H1 (cell line): ENCODE data around the gene TXNIP. TPM values are rescaled to one million over a fixed set of nuclear protein-coding genes. Genes with fewer than 3 reads are reported as not detected.
A peak's percentile ranks its signal among the peaks of the same experiment; 100 is the strongest.

Experiments
- ATF2 ChIP-seq: IDR thresholded peaks from 2 replicates; pipeline ENCODE4 v1.6.1; 2012; ENCODE audit warnings: low read length, inconsistent platforms
- CBX5 ChIP-seq: fragments of 300-800, 300-1000 bp; sonication (generic); IDR thresholded peaks from 2 replicates; pipeline ENCODE4 v1.7.1; 2016; ENCODE audit warnings: antibody characterized with exemption, low read length, low read depth
- CBX8 ChIP-seq: fragments of 300-800, 300-1000 bp; sonication (generic); IDR thresholded peaks from 2 replicates; pipeline ENCODE4 v1.7.1; 2016; ENCODE audit warnings: low read depth, low read length, borderline replicate concordance
- EZH2 ChIP-seq: fragments of 200-600 bp; sonication (generic); IDR thresholded peaks from 2 replicates; pipeline ENCODE4 v1.7.1; 2012; ENCODE audit warnings: low read depth, mild to moderate bottlenecking, moderate library complexity, low read length, inconsistent platforms; ENCODE audit not compliant: severe bottlenecking
- FOSL1 ChIP-seq: IDR thresholded peaks from 2 replicates; pipeline ENCODE4 v1.6.1; 2011; ENCODE audit warnings: mild to moderate bottlenecking, low read depth, low read length, moderate library complexity; ENCODE audit not compliant: insufficient read depth
- HDAC6 ChIP-seq: IDR thresholded peaks from one replicate; pipeline ENCODE4 v1.7.1; 2012; ENCODE audit warnings: low read depth, mild to moderate bottlenecking, inconsistent platforms, low read length, moderate library complexity
- KDM5A ChIP-seq: fragments of 200-600 bp; IDR thresholded peaks from 2 replicates; pipeline ENCODE4 v1.7.1; 2012; ENCODE audit warnings: mild to moderate bottlenecking, low read length, inconsistent platforms, mixed read lengths
- MAFK ChIP-seq: IDR thresholded peaks from 2 replicates; pipeline ENCODE4 v1.6.1; 2012; ENCODE audit warnings: low read depth, mild to moderate bottlenecking, improper control_type of control experiment, low read length
- NANOG ChIP-seq: IDR thresholded peaks from 2 replicates; pipeline ENCODE4 v1.6.1; 2011; ENCODE audit warnings: low read length, low read depth, mild to moderate bottlenecking, inconsistent platforms; ENCODE audit not compliant: insufficient read depth, poor library complexity, severe bottlenecking
- POU5F1 ChIP-seq: IDR thresholded peaks from 2 replicates; pipeline ENCODE4 v1.6.1; 2011; ENCODE audit warnings: low read depth, mild to moderate bottlenecking, low read length, moderate library complexity
- RAD21 ChIP-seq, 2 experiments: IDR thresholded peaks in 1 of 2; conservative IDR thresholded peaks in 1 of 2; 2 replicates each; pipeline ENCODE4 v1.6.1; 2011; ENCODE audit warnings: low read depth in 2 of 2, low read length in 2 of 2, improper control_type of control experiment in 1 of 2, inconsistent platforms in 1 of 2, mild to moderate bottlenecking in 1 of 2, moderate library complexity in 1 of 2
- RFX5 ChIP-seq: IDR thresholded peaks from 2 replicates; pipeline ENCODE4 v1.6.1; 2011; ENCODE audit warnings: low read depth, low read length, improper control_type of control experiment, borderline replicate concordance
- RXRA ChIP-seq: IDR thresholded peaks from 2 replicates; pipeline ENCODE4 v1.6.1; 2011; ENCODE audit warnings: low read depth, mild to moderate bottlenecking, low read length, moderate library complexity; ENCODE audit not compliant: insufficient read depth
- SIN3A ChIP-seq, 2 experiments: IDR thresholded peaks in 1 of 2; conservative IDR thresholded peaks in 1 of 2; 2 replicates each; pipeline ENCODE4 v1.6.1; 2011 to 2012; ENCODE audit warnings: low read length in 2 of 2, improper control_type of control experiment in 1 of 2, low read depth in 1 of 2, mild to moderate bottlenecking in 1 of 2
- SUZ12 ChIP-seq: fragments of 200-600 bp; sonication (generic); IDR thresholded peaks from 2 replicates; pipeline ENCODE4 v1.6.1; 2012; ENCODE audit warnings: mild to moderate bottlenecking, inconsistent platforms, low read length, moderate library complexity, mixed read lengths
- TAF1 ChIP-seq: IDR thresholded peaks from 2 replicates; pipeline ENCODE4 v1.6.1; 2011; ENCODE audit warnings: mild to moderate bottlenecking, low read depth, low read length
- TBP ChIP-seq: IDR thresholded peaks from 2 replicates; pipeline ENCODE4 v1.6.1; 2011; ENCODE audit warnings: low read depth, low read length, improper control_type of control experiment
- TCF12 ChIP-seq: IDR thresholded peaks from 2 replicates; pipeline ENCODE4 v1.6.1; 2011; ENCODE audit warnings: low read depth, mild to moderate bottlenecking, low read length
- polyA plus RNA-seq, 7 experiments: library from polyadenylated mRNA; depleted of rRNA in 3 of 7; stranded (reverse) in 5 of 7; unstranded in 2 of 7; fragments of >200 nt in 5 of 7; fragments of 200-250 nt in 2 of 7; gene quantifications; 1 replicate in 5 of 7; 2 replicates in 1 of 7; 4 replicates in 1 of 7; pipeline versions ENCODE4 v1.2.1 to v1.2.3, GENCODE V29; 2011 to 2013; ENCODE audit warnings: missing spikeins in 2 of 7, mixed read lengths in 2 of 7
- total RNA-seq: library from RNA; stranded (reverse); fragmentation: NEBNext Ultra II Directional; extraction: Animal tissue kit (Norgen Biotek cat#: 25700); gene quantifications from 2 replicates; pipeline ENCODE4 v1.2.1, GENCODE V29; 2021
- TF ChIP-seq, protein P1 (sequence below), 3 experiments: IDR thresholded peaks; 1 replicate in 2 of 3; 2 replicates in 1 of 3; pipeline versions ENCODE4 v1.5.1 to v1.6.1; 2011; ENCODE audit warnings: low read length in 3 of 3, mild to moderate bottlenecking in 3 of 3, inconsistent platforms in 2 of 3, low read depth in 1 of 3, moderate library complexity in 1 of 3; ENCODE audit not compliant: insufficient read depth in 1 of 3; ENCODE audit errors: control extremely low read depth in 1 of 3

TXNIP gene
- total and polyA plus RNA-seq, 2 of the 8 experiments (the other 6 are each of a cell fraction or from before 2014, with no cell fraction given) = 12.3 to 56.8 TPM

DNA sequence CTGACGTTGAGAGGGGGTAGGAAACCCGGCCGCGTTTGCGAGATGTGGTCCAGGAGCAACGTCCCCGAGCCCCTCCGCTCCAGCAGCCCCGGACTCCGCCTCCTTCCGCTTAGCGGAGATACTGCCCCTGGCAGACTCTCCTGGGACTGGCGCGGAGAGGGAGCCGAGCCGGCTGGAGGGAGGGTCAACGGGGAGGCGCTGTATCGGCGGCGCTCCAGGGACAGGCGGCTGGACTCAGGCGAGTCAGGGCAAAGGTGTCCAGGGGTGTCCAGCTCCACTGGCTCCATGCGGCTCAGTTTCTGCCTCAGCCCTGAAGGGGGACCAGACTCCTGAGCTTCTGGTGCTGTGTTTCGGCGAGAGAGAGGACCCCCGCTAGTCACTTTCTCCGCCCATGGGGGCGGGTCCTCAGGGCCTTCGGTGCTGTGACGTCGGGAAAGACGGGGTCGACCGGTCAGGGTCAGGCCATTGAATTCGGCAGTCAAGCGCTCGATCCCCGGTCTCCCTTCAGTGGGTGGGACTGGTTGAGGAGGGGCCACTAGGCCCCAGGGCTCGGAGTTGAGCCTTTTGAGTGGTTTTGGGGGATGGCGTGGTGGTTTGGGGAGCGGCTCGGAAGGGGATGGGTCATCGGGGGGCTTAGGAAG, 35.8 kb downstream of the TXNIP start (continued):
- no peak for TF ChIP-seq TCF12
- no peak for TF ChIP-seq KDM5A
- TF ChIP-seq FOSL1 = no peak
- no peak for TF ChIP-seq ATF2
- no peak for TF ChIP-seq RFX5
- TF ChIP-seq POU5F1 = no peak
- TF ChIP-seq EZH2 = no peak
- TF ChIP-seq SUZ12 = no peak
- TF ChIP-seq HDAC6 = no peak
- no peak for TF ChIP-seq CBX8
- TF ChIP-seq TAF1 = peak; percentile 46; the same call in 1 of the 2 replicates
- TF ChIP-seq NANOG = no peak
- TF ChIP-seq MAFK = no peak
- peak in 1 of 2 experiments; percentile 3; a peak in 1 of 4 replicates for TF ChIP-seq RAD21 (IDR thresholded peaks at IDR 0.05 in 1 of 2, conservative IDR thresholded peaks at IDR 0.05 in 1 of 2; ENCODE audit: low read depth in 2 of 2, low read length in 2 of 2)
- TF ChIP-seq SIN3A (conservative IDR thresholded peaks at IDR 0.05 in 1 of 2, IDR thresholded peaks at IDR 0.05 in 1 of 2; ENCODE audit: low read depth in 1 of 2, low read length in 2 of 2) = peak in 1 of 2 experiments; percentile 51; a peak in 1 of 4 replicates
- TF ChIP-seq TBP = no peak
- no peak for TF ChIP-seq CBX5
- TF ChIP-seq, protein P1, sequence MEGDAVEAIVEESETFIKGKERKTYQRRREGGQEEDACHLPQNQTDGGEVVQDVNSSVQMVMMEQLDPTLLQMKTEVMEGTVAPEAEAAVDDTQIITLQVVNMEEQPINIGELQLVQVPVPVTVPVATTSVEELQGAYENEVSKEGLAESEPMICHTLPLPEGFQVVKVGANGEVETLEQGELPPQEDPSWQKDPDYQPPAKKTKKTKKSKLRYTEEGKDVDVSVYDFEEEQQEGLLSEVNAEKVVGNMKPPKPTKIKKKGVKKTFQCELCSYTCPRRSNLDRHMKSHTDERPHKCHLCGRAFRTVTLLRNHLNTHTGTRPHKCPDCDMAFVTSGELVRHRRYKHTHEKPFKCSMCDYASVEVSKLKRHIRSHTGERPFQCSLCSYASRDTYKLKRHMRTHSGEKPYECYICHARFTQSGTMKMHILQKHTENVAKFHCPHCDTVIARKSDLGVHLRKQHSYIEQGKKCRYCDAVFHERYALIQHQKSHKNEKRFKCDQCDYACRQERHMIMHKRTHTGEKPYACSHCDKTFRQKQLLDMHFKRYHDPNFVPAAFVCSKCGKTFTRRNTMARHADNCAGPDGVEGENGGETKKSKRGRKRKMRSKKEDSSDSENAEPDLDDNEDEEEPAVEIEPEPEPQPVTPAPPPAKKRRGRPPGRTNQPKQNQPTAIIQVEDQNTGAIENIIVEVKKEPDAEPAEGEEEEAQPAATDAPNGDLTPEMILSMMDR (IDR thresholded peaks at IDR 0.05; ENCODE audit: control extremely low read depth in 1 of 3, insufficient read depth in 1 of 3, low read depth in 1 of 3, low read length in 3 of 3) = no peak; a peak in 2 of 4 replicates
- no peak for TF ChIP-seq RXRA
